H9 (cell line): Measurements from ENCODE around the gene SEC22A. TPM values are rescaled to one million over a fixed set of nuclear protein-coding genes. Genes with fewer than 3 reads are reported as not detected.

Source experiments
- DNase-seq: peaks from one replicate; pipeline ENCODE4 v3.0.0-alpha.2; 2017
- H2AFZ ChIP-seq: one replicate; pipeline ENCODE4 v1.6.1; 2013; ENCODE audit warnings: mild to moderate bottlenecking, low read length, control low read depth, moderate library complexity
- H2AK5ac ChIP-seq: 2 replicates; pipeline ENCODE4 v1.6.1; 2013; ENCODE audit warnings: low read length, control low read depth, mixed read lengths; ENCODE audit not compliant: insufficient read length
- H2BK120ac ChIP-seq: one replicate; pipeline ENCODE4 v1.6.1; 2013; ENCODE audit warnings: low read depth, mild to moderate bottlenecking, low read length, control low read depth, inconsistent platforms; ENCODE audit not compliant: poor library complexity, severe bottlenecking
- H2BK12ac ChIP-seq: 2 replicates; pipeline ENCODE4 v1.6.1; 2013; ENCODE audit warnings: low read length, control low read depth, mixed read lengths, low read depth; ENCODE audit not compliant: insufficient read length
- H2BK15ac ChIP-seq: 2 replicates; pipeline ENCODE4 v1.6.1; 2013; ENCODE audit warnings: low read depth, low read length, control low read depth
- H2BK20ac ChIP-seq: one replicate; pipeline ENCODE4 v1.6.1; 2013; ENCODE audit warnings: low read depth, mild to moderate bottlenecking, low read length, control low read depth, inconsistent platforms; ENCODE audit not compliant: poor library complexity, severe bottlenecking
- H2BK5ac ChIP-seq: 2 replicates; pipeline ENCODE4 v1.6.1; 2013; ENCODE audit warnings: low read length, control low read depth, mixed read lengths; ENCODE audit not compliant: insufficient read length
- H3K14ac ChIP-seq: 2 replicates; pipeline ENCODE4 v1.6.1; 2013; ENCODE audit warnings: low read length, control low read depth; ENCODE audit not compliant: insufficient read depth
- H3K18ac ChIP-seq: 2 replicates; pipeline ENCODE4 v1.6.1; 2013; ENCODE audit warnings: low read depth, mild to moderate bottlenecking, mixed read lengths, low read length, control low read depth; ENCODE audit not compliant: insufficient read length
- H3K23ac ChIP-seq: 2 replicates; pipeline ENCODE4 v1.6.1; 2013; ENCODE audit warnings: low read length, control low read depth, mixed read lengths, low read depth; ENCODE audit not compliant: insufficient read length
- H3K23me2 ChIP-seq: 2 replicates; pipeline ENCODE4 v1.6.1; 2013; ENCODE audit warnings: low read depth, mild to moderate bottlenecking, mixed read lengths, low read length, control low read depth; ENCODE audit not compliant: insufficient read length, poor library complexity, severe bottlenecking
- H3K27ac ChIP-seq: 2 replicates; pipeline ENCODE4 v1.5.1; 2013; ENCODE audit warnings: low read length, control low read depth, mixed read lengths, low read depth; ENCODE audit not compliant: insufficient read length
- H3K27me3 ChIP-seq: 2 replicates; pipeline ENCODE4 v1.6.1; 2013; ENCODE audit warnings: low read length, control low read depth, inconsistent platforms; ENCODE audit not compliant: insufficient read depth
- H3K4ac ChIP-seq: 2 replicates; pipeline ENCODE4 v1.6.1; 2013; ENCODE audit warnings: low read depth, mild to moderate bottlenecking, control low read depth, inconsistent platforms, low read length, moderate library complexity
- H3K4me1 ChIP-seq: 2 replicates; pipeline ENCODE4 v1.6.1; 2013; ENCODE audit warnings: low read length, control low read depth, inconsistent platforms; ENCODE audit not compliant: insufficient read depth
- H3K4me2 ChIP-seq: 2 replicates; pipeline ENCODE4 v1.6.1; 2013; ENCODE audit warnings: low read length, control low read depth, mixed read lengths; ENCODE audit not compliant: insufficient read length, insufficient read depth
- H3K56ac ChIP-seq: 2 replicates; pipeline ENCODE4 v1.6.1; 2013; ENCODE audit warnings: low read depth, mild to moderate bottlenecking, mixed read lengths, low read length, control low read depth; ENCODE audit not compliant: insufficient read length
- H3K79me1 ChIP-seq: 2 replicates; pipeline ENCODE4 v1.6.1; 2013; ENCODE audit warnings: low read depth, mild to moderate bottlenecking, moderate library complexity, low read length, control low read depth, inconsistent platforms; ENCODE audit not compliant: insufficient read depth, poor library complexity, severe bottlenecking
- H3K79me2 ChIP-seq: 2 replicates; pipeline ENCODE4 v1.6.1; 2013; ENCODE audit warnings: low read length, control low read depth, inconsistent platforms; ENCODE audit not compliant: insufficient read depth
- H3K9ac ChIP-seq: 2 replicates; pipeline ENCODE4 v1.6.1; 2013; ENCODE audit warnings: low read length, control low read depth, mixed read lengths; ENCODE audit not compliant: insufficient read length; ENCODE audit errors: extremely low read depth
- H3K9me3 ChIP-seq: one replicate; pipeline ENCODE4 v1.6.1; 2013; ENCODE audit warnings: low read depth, low read length, inconsistent platforms; ENCODE audit not compliant: control insufficient read depth
- H3T11ph ChIP-seq: one replicate; pipeline ENCODE4 v1.6.1; 2013; ENCODE audit warnings: mild to moderate bottlenecking, low read length, control low read depth, inconsistent platforms
- H4K20me1 ChIP-seq: one replicate; pipeline ENCODE4 v1.6.1; 2013; ENCODE audit not compliant: control insufficient read depth, insufficient read length, insufficient read depth
- H4K5ac ChIP-seq: 2 replicates; pipeline ENCODE4 v1.6.1; 2013; ENCODE audit warnings: low read depth, mild to moderate bottlenecking, mixed read lengths, low read length, control low read depth; ENCODE audit not compliant: insufficient read length
- H4K8ac ChIP-seq: replicated peaks from 2 replicates; pipeline ENCODE4 v1.6.1; 2013; ENCODE audit warnings: low read length, control low read depth, mixed read lengths, low read depth; ENCODE audit not compliant: insufficient read length
- H4K91ac ChIP-seq: 2 replicates; pipeline ENCODE4 v1.6.1; 2013; ENCODE audit warnings: low read depth, mild to moderate bottlenecking, moderate library complexity, mixed read lengths, low read length, control low read depth; ENCODE audit not compliant: insufficient read length
- H3K27ac Mint-ChIP-seq, 3 experiments: 2 replicates in 2 of 3; 3 replicates in 1 of 3; pipeline ENCODE4 v1.8.0; 2020 to 2021; ENCODE audit warnings: mixed read lengths in 3 of 3, mild to moderate bottlenecking in 1 of 3, moderate library complexity in 1 of 3
- H3K27me3 Mint-ChIP-seq: 2 replicates; pipeline ENCODE4 v1.8.0; 2021; ENCODE audit warnings: low read depth, mild to moderate bottlenecking, moderate library complexity, mixed read lengths
- H3K36me3 Mint-ChIP-seq, 3 experiments: 2 replicates in 2 of 3; 3 replicates in 1 of 3; pipeline ENCODE4 v1.8.0; 2020 to 2021; ENCODE audit warnings: low read depth in 3 of 3, mixed read lengths in 3 of 3; ENCODE audit not compliant: insufficient read depth in 1 of 3
- H3K4me1 Mint-ChIP-seq, 2 experiments: 2 replicates each; pipeline ENCODE4 v1.8.0; 2020; ENCODE audit warnings: mixed read lengths in 2 of 2
- H3K4me3 Mint-ChIP-seq, 2 experiments: 2 replicates in 1 of 2; 3 replicates in 1 of 2; pipeline ENCODE4 v1.8.0; 2020 to 2021; ENCODE audit warnings: mild to moderate bottlenecking in 2 of 2, mixed read lengths in 2 of 2, moderate library complexity in 1 of 2
- H3K9me3 Mint-ChIP-seq, 2 experiments: 2 replicates in 1 of 2; 3 replicates in 1 of 2; pipeline ENCODE4 v1.8.0; 2020; ENCODE audit warnings: mild to moderate bottlenecking in 2 of 2, mixed read lengths in 2 of 2, moderate library complexity in 1 of 2
- WGBS: extraction: QIAGEN DNeasy Blood & Tissue Kit; methylation state at CpG from one replicate; pipeline ENCODE4 v1.1.7; 2013; ENCODE audit warnings: missing lambda C conversion rate, low lambda C conversion rate, mixed read lengths; ENCODE audit not compliant: insufficient read length; ENCODE audit errors: extremely low coverage; 5-methylcytosine and 5-hydroxymethylcytosine counted together
- total RNA-seq: library from RNA; stranded (reverse); gene quantifications from 2 replicates; pipeline ENCODE4 v1.2.1, GENCODE V29; 2021
- TF ChIP-seq, protein P1 (sequence below): fragments of 200-600 bp; sonication (generic); conservative IDR thresholded peaks from 3 replicates; pipeline ENCODE4 v1.8.0; 2021; ENCODE audit warnings: antibody characterized with exemption, mild to moderate bottlenecking

Gene SEC22A
- total RNA-seq, 1 experiment from 2014 or later = 9.9 TPM

DNA sequence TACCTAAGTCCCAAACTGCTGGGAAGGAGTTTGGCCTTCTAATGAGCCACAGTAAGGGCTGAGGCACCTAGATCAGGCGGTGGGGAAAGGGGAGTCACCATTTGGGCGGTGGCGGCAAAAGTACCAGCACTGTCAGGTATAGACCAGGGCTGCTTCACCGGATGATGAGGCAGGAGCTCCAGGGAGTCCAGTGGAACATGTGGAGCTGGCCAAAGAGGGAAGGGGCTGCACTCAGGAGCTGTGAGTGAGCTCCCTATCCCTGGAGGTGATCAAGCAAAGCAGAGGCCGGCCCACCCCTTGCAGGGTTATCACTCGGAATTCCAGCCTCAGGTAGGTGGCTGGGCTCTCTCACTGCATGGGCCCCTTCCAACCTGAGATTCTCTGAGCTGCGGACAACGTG is 108.4 kb downstream of the SEC22A start:
- H3K4me1 ChIP-seq = peaks cover 22% of the 10 kb centered on the region; the same call in 1 of the 2 replicates
- H2BK120ac ChIP-seq = no peak overlapping the region
- H3K4ac ChIP-seq = no peak overlapping the region
- H3K14ac ChIP-seq = no peak overlapping the region
- H3K27ac ChIP-seq = no peak overlapping the region
- no peak overlapping the region for H3K23ac ChIP-seq
- no peak overlapping the region for H2AFZ ChIP-seq
- no peak overlapping the region for H2BK15ac ChIP-seq
- Mint-ChIP-seq H3K4me1 (peaks cover 48 to 57% of the 10 kb centered on the region in 2 experiments), H3K9me3 (no peaks in the 10 kb centered on the region), H3K27me3 (no peaks in the 10 kb centered on the region), H3K27ac (peak overlapping the region in 1 of 3 experiments; percentile 57; a peak in 1 of 7 replicates), H3K4me3 (no peak overlapping the region), H3K36me3 (peaks cover 0 to 5% (median 3%) of the 10 kb centered on the region in 3 experiments; a peak in 3 of 7 replicates)
- H3K4me2 ChIP-seq = no peak overlapping the region
- H3K23me2 ChIP-seq = peaks cover 8% of the 10 kb centered on the region
- no peak overlapping the region for H4K8ac ChIP-seq
- no peaks in the 10 kb centered on the region for H3K9me3 ChIP-seq
- TF ChIP-seq, protein P1, sequence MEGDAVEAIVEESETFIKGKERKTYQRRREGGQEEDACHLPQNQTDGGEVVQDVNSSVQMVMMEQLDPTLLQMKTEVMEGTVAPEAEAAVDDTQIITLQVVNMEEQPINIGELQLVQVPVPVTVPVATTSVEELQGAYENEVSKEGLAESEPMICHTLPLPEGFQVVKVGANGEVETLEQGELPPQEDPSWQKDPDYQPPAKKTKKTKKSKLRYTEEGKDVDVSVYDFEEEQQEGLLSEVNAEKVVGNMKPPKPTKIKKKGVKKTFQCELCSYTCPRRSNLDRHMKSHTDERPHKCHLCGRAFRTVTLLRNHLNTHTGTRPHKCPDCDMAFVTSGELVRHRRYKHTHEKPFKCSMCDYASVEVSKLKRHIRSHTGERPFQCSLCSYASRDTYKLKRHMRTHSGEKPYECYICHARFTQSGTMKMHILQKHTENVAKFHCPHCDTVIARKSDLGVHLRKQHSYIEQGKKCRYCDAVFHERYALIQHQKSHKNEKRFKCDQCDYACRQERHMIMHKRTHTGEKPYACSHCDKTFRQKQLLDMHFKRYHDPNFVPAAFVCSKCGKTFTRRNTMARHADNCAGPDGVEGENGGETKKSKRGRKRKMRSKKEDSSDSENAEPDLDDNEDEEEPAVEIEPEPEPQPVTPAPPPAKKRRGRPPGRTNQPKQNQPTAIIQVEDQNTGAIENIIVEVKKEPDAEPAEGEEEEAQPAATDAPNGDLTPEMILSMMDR = no peak
- no peak overlapping the region for H3K18ac ChIP-seq
- no peak overlapping the region for H2BK20ac ChIP-seq
- H2BK5ac ChIP-seq = no peak overlapping the region
- DNase-seq = no peak
- no peaks in the 10 kb centered on the region for H4K20me1 ChIP-seq
- H4K91ac ChIP-seq = no peak overlapping the region
- H2AK5ac ChIP-seq = no peak overlapping the region
- H3K27me3 ChIP-seq = no peaks in the 10 kb centered on the region
- H2BK12ac ChIP-seq = no peak overlapping the region
- no peak overlapping the region for H3K56ac ChIP-seq
- H3K79me1 ChIP-seq = no peaks in the 10 kb centered on the region
- peaks cover 2% of the 10 kb centered on the region; the same call in 1 of the 2 replicates for H3K79me2 ChIP-seq
- no CpG with 5 or more reads among the region's 8 CpGs for WGBS
- H3T11ph ChIP-seq = no peak overlapping the region
- H4K5ac ChIP-seq = no peak overlapping the region
- no peak overlapping the region for H3K9ac ChIP-seq
